Measurements from ENCODE around the gene ARHGEF25. TPM values are rescaled to one million over a fixed set of nuclear protein-coding genes. Genes with fewer than 3 reads are reported as not detected.

The ARHGEF25 gene
- total and polyA plus RNA-seq, 2 donors (not counting 1 experiment from before 2014, with no cell fraction given), result 0.12 TPM; not detected in 1

GRCh38 chr12:57620245-57620935, 9.2 kb downstream of the ARHGEF25 start:
- Mint-ChIP-seq H3K4me1 (peaks cover 44% of the 10 kb centered on the region), H3K4me3 (peak overlapping the region; percentile 85), H3K27me3 (peaks cover 84% of the 10 kb centered on the region), H3K27ac (peak overlapping the region; percentile 37), H3K9me3 (ENCODE audit: insufficient read depth) (no peaks in the 10 kb centered on the region)
- no peaks in the 10 kb centered on the region for H3K36me3 ChIP-seq (replicated peaks in 1 of 2; ENCODE audit: control extremely low read depth in 1 of 2, control insufficient read depth in 1 of 2, extremely low read depth in 1 of 2, insufficient read depth in 2 of 2, low read length in 1 of 2)
- H3K27me3 ChIP-seq (replicated peaks in 1 of 4; ENCODE audit: control extremely low read depth in 1 of 4, control insufficient read depth in 3 of 4, insufficient read depth in 4 of 4, low read length in 3 of 4), result peaks cover 0 to 87% (median 59%) of the 10 kb centered on the region in 4 experiments
- TF ChIP-seq CTCF (IDR thresholded peaks at IDR 0.05) (no peak), EZH2 (IDR thresholded peaks at IDR 0.05; ENCODE audit: borderline replicate concordance, insufficient read depth, low read depth, low read length, poor library complexity, severe bottlenecking) (peak; percentile 53)
- peak overlapping the region; percentile 92 for H3K4me2 ChIP-seq (replicated peaks; ENCODE audit: low read depth, low read length, poor library complexity, severe bottlenecking)
- H3K9me3 ChIP-seq (ENCODE audit: control extremely low read depth in 1 of 3, control insufficient read depth in 2 of 3, insufficient read depth in 1 of 3, low read length in 2 of 3), result peaks cover 0 to 18% (median 0%) of the 10 kb centered on the region in 3 donors
- peaks cover 7% of the 10 kb centered on the region for H4K20me1 ChIP-seq (ENCODE audit: control insufficient read depth, insufficient read depth, low read length, poor library complexity, severe bottlenecking)
- H3K4me1 ChIP-seq (ENCODE audit: control insufficient read depth in 2 of 2, insufficient read depth in 2 of 2, low read length in 2 of 2), result peaks cover 33 to 50% of the 10 kb centered on the region in 2 donors
- ChIA-PET POLR2A (interaction anchor here (0.6 kb wide), 1 partner anchor 10 kb away, joined by 3 read pairs; no protein-coding TSS in a partner anchor), CTCF (interaction anchor here (0.5 to 5.1 kb wide), 18 partner anchors 8 to 165 kb away, joined by 3 to 122 read pairs (median 4); partner anchors contain the start of genes ARHGAP9 and B4GALNT1)
- peak overlapping the region in 1 of 5 experiments; percentile 48 for H3K4me3 ChIP-seq (ENCODE audit: control extremely low read depth in 1 of 5, extremely low read depth in 1 of 5, insufficient read depth in 1 of 5, low read depth in 2 of 5, low read length in 4 of 5)
- no peaks in the 10 kb centered on the region for H3K79me2 ChIP-seq (ENCODE audit: control insufficient read depth, insufficient read depth, low read length)
- no peak overlapping the region for H3K27ac ChIP-seq (ENCODE audit: low read length in 2 of 2)
- H2AFZ ChIP-seq (ENCODE audit: insufficient read depth, low read depth, low read length, poor library complexity, severe bottlenecking), result peak overlapping the region; percentile 58
- peak overlapping the region; percentile 56 for H3K9ac ChIP-seq (ENCODE audit: low read length)
- ATAC-seq (ENCODE audit: low read depth) (no peak), DNase-seq (no peak)
- intact Hi-C loops (cut with micrococcal nuclease), result loop anchor here (5.0 kb wide), 2 partner anchors 98 to 143 kb away; partner anchors contain the start of genes ARHGAP9, DDIT3 and MBD6
- WGBS (ENCODE audit: insufficient coverage), result 18% methylated on average over 10 of the region's 13 CpGs

Measured in B cell (primary cell).